KMS-11 (cell line): ENCODE measurements around the gene REPS1.

Experiments used
- H2AFZ ChIP-seq: fragments of 200-600 bp; sonication (generic); 2 replicates; pipeline ENCODE4 v1.6.1; 2016; ENCODE audit warnings: antibody characterized with exemption, mixed run types, low read depth
- H3K27ac ChIP-seq: fragments of 200-600 bp; sonication (generic); 2 replicates; pipeline ENCODE4 v1.6.1; 2016; ENCODE audit warnings: mild to moderate bottlenecking, mixed run types
- H3K27me3 ChIP-seq: fragments of 200-600 bp; sonication (generic); 2 replicates; pipeline ENCODE4 v1.6.1; 2017; ENCODE audit warnings: mild to moderate bottlenecking, low read depth, mixed run types, moderate library complexity; ENCODE audit not compliant: insufficient read depth
- H3K36me3 ChIP-seq: fragments of 200-600 bp; sonication (generic); 2 replicates; pipeline ENCODE4 v1.6.1; 2017; ENCODE audit warnings: mild to moderate bottlenecking, mixed run types; ENCODE audit not compliant: insufficient read depth
- H3K4me1 ChIP-seq: fragments of 200-600 bp; sonication (generic); 2 replicates; pipeline ENCODE4 v1.6.1; 2016; ENCODE audit warnings: mild to moderate bottlenecking, low read depth, mixed run types; ENCODE audit not compliant: poor library complexity, severe bottlenecking
- H3K4me2 ChIP-seq: fragments of 200-600 bp; sonication (generic); 2 replicates; pipeline ENCODE4 v1.7.0; 2016; ENCODE audit warnings: mild to moderate bottlenecking, mixed run types
- H3K4me3 ChIP-seq: fragments of 200-600 bp; sonication (generic); IDR thresholded peaks from 2 replicates; pipeline ENCODE4 v1.6.1; 2017; ENCODE audit warnings: low read depth, low read length, mixed read lengths; ENCODE audit not compliant: insufficient read depth
- H3K79me2 ChIP-seq: fragments of 200-600 bp; sonication (generic); 2 replicates; pipeline ENCODE4 v1.6.1; 2016; ENCODE audit warnings: low read depth, mixed run types; ENCODE audit not compliant: insufficient read depth
- H3K9ac ChIP-seq: fragments of 200-600 bp; sonication (generic); 2 replicates; pipeline ENCODE4 v1.6.1; 2016; ENCODE audit warnings: mild to moderate bottlenecking, mixed run types
- H4K20me1 ChIP-seq: fragments of 200-600 bp; sonication (generic); 2 replicates; pipeline ENCODE4 v1.6.1; 2016; ENCODE audit warnings: mild to moderate bottlenecking, mixed run types; ENCODE audit not compliant: insufficient read depth
- TF ChIP-seq, protein P1 (sequence below): fragments of 200-600 bp; sonication (generic); conservative IDR thresholded peaks from 2 replicates; pipeline ENCODE4 v1.6.1; 2017; ENCODE audit warnings: low read depth, mild to moderate bottlenecking, antibody characterized with exemption, low read length, moderate library complexity, mixed read lengths

Gene REPS1

DNA sequence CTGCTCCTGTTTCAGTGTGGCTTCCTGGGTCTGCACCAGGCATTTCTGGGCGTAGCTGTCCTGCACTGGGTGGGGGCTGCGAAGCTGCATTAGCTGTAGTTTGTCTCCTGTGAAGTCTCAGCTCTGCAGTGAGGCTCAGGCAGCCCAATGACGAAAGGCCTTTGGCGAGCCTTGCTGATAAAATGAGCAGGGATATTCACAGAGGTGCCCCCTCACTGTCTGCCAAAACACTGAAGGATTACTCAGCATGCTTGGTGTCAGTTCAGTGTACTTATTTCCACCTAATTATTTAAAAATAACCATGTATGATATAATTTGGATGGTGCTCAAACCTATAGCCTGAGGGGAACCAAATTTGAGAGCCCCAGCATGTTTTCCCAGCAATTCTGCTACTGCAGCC is 118.7 kb downstream of the REPS1 start:
- Histone ChIP-seq H3K4me1 (no peaks in the 10 kb centered on the region), H3K27ac (no peak overlapping the region), H3K4me2 (no peak overlapping the region), H4K20me1 (no peaks in the 10 kb centered on the region), H3K27me3 (no peaks in the 10 kb centered on the region), H2AFZ (no peak overlapping the region), H3K9ac (no peak overlapping the region), H3K4me3 (no peak overlapping the region), H3K79me2 (no peaks in the 10 kb centered on the region), H3K36me3 (no peaks in the 10 kb centered on the region)
- TF ChIP-seq, protein P1, sequence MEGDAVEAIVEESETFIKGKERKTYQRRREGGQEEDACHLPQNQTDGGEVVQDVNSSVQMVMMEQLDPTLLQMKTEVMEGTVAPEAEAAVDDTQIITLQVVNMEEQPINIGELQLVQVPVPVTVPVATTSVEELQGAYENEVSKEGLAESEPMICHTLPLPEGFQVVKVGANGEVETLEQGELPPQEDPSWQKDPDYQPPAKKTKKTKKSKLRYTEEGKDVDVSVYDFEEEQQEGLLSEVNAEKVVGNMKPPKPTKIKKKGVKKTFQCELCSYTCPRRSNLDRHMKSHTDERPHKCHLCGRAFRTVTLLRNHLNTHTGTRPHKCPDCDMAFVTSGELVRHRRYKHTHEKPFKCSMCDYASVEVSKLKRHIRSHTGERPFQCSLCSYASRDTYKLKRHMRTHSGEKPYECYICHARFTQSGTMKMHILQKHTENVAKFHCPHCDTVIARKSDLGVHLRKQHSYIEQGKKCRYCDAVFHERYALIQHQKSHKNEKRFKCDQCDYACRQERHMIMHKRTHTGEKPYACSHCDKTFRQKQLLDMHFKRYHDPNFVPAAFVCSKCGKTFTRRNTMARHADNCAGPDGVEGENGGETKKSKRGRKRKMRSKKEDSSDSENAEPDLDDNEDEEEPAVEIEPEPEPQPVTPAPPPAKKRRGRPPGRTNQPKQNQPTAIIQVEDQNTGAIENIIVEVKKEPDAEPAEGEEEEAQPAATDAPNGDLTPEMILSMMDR = no peak

DNA sequence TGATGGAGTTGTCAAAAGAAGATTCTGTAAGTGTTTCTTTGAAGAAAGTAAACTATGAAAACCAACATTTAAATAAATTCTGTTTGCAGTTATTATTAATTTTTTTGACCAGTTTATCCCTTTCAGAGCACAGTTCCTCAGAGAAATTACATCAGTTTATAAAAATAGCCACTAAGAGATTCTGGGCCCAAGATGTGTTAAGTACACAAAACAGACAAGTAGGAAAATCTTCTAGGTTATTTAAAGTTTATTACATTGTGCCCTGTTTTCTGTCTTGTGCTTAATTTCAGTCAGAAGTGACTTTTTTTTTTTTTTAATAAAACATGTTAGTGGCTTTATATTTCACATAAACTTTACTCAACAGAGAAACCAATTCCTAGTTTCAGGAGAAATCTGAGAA is 119.9 kb downstream of the REPS1 start:
- Histone ChIP-seq H3K4me3 (no peak overlapping the region), H3K4me2 (no peak overlapping the region), H2AFZ (no peak overlapping the region), H3K79me2 (no peaks in the 10 kb centered on the region), H3K36me3 (no peaks in the 10 kb centered on the region), H3K27me3 (no peaks in the 10 kb centered on the region), H3K4me1 (no peaks in the 10 kb centered on the region), H3K9ac (no peak overlapping the region), H3K27ac (no peak overlapping the region), H4K20me1 (no peaks in the 10 kb centered on the region)
- TF ChIP-seq, protein P1 = no peak

DNA sequence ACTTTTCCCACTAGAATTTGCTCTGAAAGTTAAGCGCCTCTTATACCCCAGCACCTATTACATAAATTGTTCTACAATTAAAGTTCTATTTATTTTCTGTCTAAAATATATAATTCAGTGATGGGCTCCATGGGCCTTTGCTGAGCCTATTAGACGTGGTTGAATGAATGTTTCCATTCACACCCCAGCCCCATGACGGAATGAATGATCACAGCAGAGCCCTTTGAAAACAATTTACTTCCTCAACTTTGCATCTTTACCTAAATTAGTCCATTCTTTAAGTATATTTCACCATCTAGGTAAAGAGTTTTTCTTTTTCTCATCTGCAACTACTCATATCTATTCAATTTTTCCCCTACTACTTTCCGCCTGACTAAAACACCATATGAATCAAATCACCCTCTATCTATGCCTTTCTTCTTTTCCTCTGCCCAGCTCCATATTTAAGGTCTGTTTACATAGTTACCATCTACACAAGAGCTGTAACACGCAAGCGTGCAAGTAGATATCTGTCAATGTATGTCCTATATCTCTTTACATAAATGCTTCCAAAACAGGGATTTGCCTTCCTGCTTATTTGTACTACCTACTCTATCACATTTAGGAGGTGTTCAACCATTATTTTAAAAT is 122.5 kb downstream of the REPS1 start:
- no peak overlapping the region for H3K4me3 ChIP-seq
- no peak overlapping the region for H3K27ac ChIP-seq
- no peaks in the 10 kb centered on the region for H3K4me1 ChIP-seq
- TF ChIP-seq, protein P1 = no peak
- H3K9ac ChIP-seq = no peak overlapping the region
- H3K27me3 ChIP-seq = no peaks in the 10 kb centered on the region
- H2AFZ ChIP-seq = no peak overlapping the region
- no peak overlapping the region for H3K4me2 ChIP-seq
- no peaks in the 10 kb centered on the region for H4K20me1 ChIP-seq
- H3K36me3 ChIP-seq = no peaks in the 10 kb centered on the region
- no peaks in the 10 kb centered on the region for H3K79me2 ChIP-seq

DNA sequence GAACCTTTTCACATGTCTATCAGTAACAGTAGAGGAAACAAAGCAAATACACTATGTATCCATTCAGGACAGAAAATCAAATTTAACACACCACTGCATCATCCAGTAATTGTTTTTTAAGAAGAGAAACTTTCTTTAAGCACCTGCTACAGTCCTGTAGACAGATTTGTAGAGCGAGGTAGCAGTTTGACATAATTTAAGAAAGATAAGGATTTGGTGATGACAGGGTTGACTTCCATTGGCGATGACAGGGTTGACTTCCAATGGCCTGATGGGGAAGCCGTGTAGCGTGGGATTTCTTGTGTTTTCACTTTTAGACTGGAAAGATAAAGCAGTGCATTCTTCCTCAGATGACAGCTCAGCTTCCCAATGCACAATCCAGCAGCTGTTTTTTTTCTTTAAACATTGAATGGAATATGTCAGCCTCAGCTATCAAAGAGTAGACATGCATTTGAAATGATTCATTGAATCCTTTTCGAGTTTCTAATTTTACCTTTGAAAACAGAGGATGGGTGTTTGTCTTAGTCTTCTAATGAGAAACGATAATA is 123.6 kb downstream of the REPS1 start:
- no peaks in the 10 kb centered on the region for H3K4me1 ChIP-seq
- H3K4me3 ChIP-seq = no peak overlapping the region
- no peak overlapping the region for H3K9ac ChIP-seq
- H3K36me3 ChIP-seq = no peaks in the 10 kb centered on the region
- no peak overlapping the region for H2AFZ ChIP-seq
- H3K4me2 ChIP-seq = no peak overlapping the region
- H3K27me3 ChIP-seq = no peaks in the 10 kb centered on the region
- H4K20me1 ChIP-seq = no peaks in the 10 kb centered on the region
- TF ChIP-seq, protein P1 = no peak
- H3K27ac ChIP-seq = no peak overlapping the region
- H3K79me2 ChIP-seq = no peaks in the 10 kb centered on the region
